Type B pancreatic cell (in vitro differentiated cells): ENCODE data around the gene MRTFA. TPM values are rescaled to one million over a fixed set of nuclear protein-coding genes. Genes with fewer than 3 reads are reported as not detected.
"Not testable (repeated sequence)": the region's sequence is repeated elsewhere in the genome, so short reads cannot be mapped to it uniquely, and the experiment has no call there.

ENCODE experiments used
- DNase-seq: peaks from one replicate; pipeline ENCODE4 v3.0.0; 2021; ENCODE audit warnings: mixed read lengths; ENCODE audit not compliant: unreplicated experiment; ENCODE audit errors: extremely low spot score
- H3K27ac Mint-ChIP-seq: 2 replicates; pipeline ENCODE4 v1.8.0; 2021; ENCODE audit warnings: mild to moderate bottlenecking, mixed read lengths
- H3K27me3 Mint-ChIP-seq: 2 replicates; pipeline ENCODE4 v1.8.0; 2021; ENCODE audit warnings: mixed read lengths
- H3K36me3 Mint-ChIP-seq: 2 replicates; pipeline ENCODE4 v1.8.0; 2021; ENCODE audit warnings: mixed read lengths
- H3K4me1 Mint-ChIP-seq: one replicate; pipeline ENCODE4 v1.8.0; 2021; ENCODE audit warnings: mixed read lengths; ENCODE audit not compliant: unreplicated experiment
- H3K4me3 Mint-ChIP-seq: 2 replicates; pipeline ENCODE4 v1.8.0; 2021; ENCODE audit warnings: mild to moderate bottlenecking, mixed read lengths
- H3K9me3 Mint-ChIP-seq: 2 replicates; pipeline ENCODE4 v1.8.0; 2021; ENCODE audit warnings: mixed read lengths
- CTCF ChIP-seq: fragments of 200-600 bp; sonication (generic); conservative IDR thresholded peaks from 2 replicates; pipeline ENCODE4 v1.5.0; 2021; ENCODE audit warnings: antibody characterized with exemption, mild to moderate bottlenecking
- total RNA-seq: library from RNA; stranded (reverse); gene quantifications from 2 replicates; pipeline ENCODE4 v1.2.1, GENCODE V29; 2021; ENCODE audit warnings: low replicate concordance

Gene MRTFA
- total RNA-seq, 1 donor from 2014 or later: 49.8 TPM

- Mint-ChIP-seq H3K27ac (peak overlapping the region; percentile 25), H3K27me3 (no peaks in the 10 kb centered on the region), H3K4me3 (no peak overlapping the region), H3K36me3 (peaks cover 3% of the 10 kb centered on the region), H3K9me3 (no peaks in the 10 kb centered on the region), H3K4me1 (peaks cover 36% of the 10 kb centered on the region)
- DNase-seq: no peak
- no peak for TF ChIP-seq CTCF
Observed at GRCh38 chr22:40606306-40606705, 30.2 kb downstream of the MRTFA start.

- Mint-ChIP-seq H3K4me1 (peaks cover 36% of the 10 kb centered on the region), H3K27ac (peak overlapping the region; percentile 25), H3K27me3 (no peaks in the 10 kb centered on the region), H3K36me3 (peaks cover 3% of the 10 kb centered on the region), H3K4me3 (no peak overlapping the region), H3K9me3 (no peaks in the 10 kb centered on the region)
- no peak for TF ChIP-seq CTCF
- DNase-seq: no peak
Observed at GRCh38 chr22:40605761-40606160, 30.8 kb downstream of the MRTFA start.

- Mint-ChIP-seq H3K27ac (peak overlapping the region; percentile 0), H3K27me3 (no peaks in the 10 kb centered on the region), H3K4me1 (peaks cover 38% of the 10 kb centered on the region), H3K36me3 (peaks cover 3% of the 10 kb centered on the region), H3K4me3 (no peak overlapping the region), H3K9me3 (no peaks in the 10 kb centered on the region)
- TF ChIP-seq CTCF: no peak
- DNase-seq: no peak
Observed at GRCh38 chr22:40603088-40603605, 33.4 kb downstream of the MRTFA start.

GRCh38 chr22:40602231-40602630 is 34.3 kb downstream of the MRTFA start:
- no peak overlapping the region for H3K4me3 Mint-ChIP-seq
- H3K36me3 Mint-ChIP-seq: peaks cover 3% of the 10 kb centered on the region
- no peak for TF ChIP-seq CTCF
- H3K27ac Mint-ChIP-seq: no peak overlapping the region
- no peaks in the 10 kb centered on the region for H3K9me3 Mint-ChIP-seq
- no peak for DNase-seq
- H3K27me3 Mint-ChIP-seq: no peaks in the 10 kb centered on the region
- peaks cover 40% of the 10 kb centered on the region for H3K4me1 Mint-ChIP-seq

- peaks cover 7% of the 10 kb centered on the region for H3K36me3 Mint-ChIP-seq
- no peak overlapping the region for H3K4me3 Mint-ChIP-seq
- TF ChIP-seq CTCF: no peak
- peaks cover 5% of the 10 kb centered on the region for H3K9me3 Mint-ChIP-seq
- H3K27ac Mint-ChIP-seq: no peak overlapping the region
- no peak for DNase-seq
- no peaks in the 10 kb centered on the region for H3K27me3 Mint-ChIP-seq
- peaks cover 28% of the 10 kb centered on the region for H3K4me1 Mint-ChIP-seq
Observed at GRCh38 chr22:40599731-40600130, 36.8 kb downstream of the MRTFA start.

- not testable (repeated sequence) for H3K36me3 Mint-ChIP-seq, H3K27me3 Mint-ChIP-seq, DNase-seq, H3K4me3 Mint-ChIP-seq, H3K27ac Mint-ChIP-seq, H3K9me3 Mint-ChIP-seq
- peaks cover 31% of the 10 kb centered on the region for H3K4me1 Mint-ChIP-seq
Observed at GRCh38 chr22:40598712-40599111, 37.8 kb downstream of the MRTFA start.
